Measurements from ENCODE around the gene OR1J1.

OR1J1 gene

GRCh38 chr9:122510502-122510901, 32.8 kb upstream of the OR1J1 start, which contains the start of gene OR1J2:
TSS of gene OR1J2 (plus strand) at chr9:122510802. CDS start at chr9:122510802, 0 bp downstream.
- CTCF ChIA-PET = interaction anchor here (3.4 kb wide), 1 partner anchor 12 kb away, joined by 12 read pairs; no protein-coding TSS in a partner anchor
- POLR2A ChIA-PET = no interaction called here
- no peak for TF ChIP-seq CTCF (IDR thresholded peaks at IDR 0.05; ENCODE audit: control extremely low read depth, extremely low read depth, low read depth, missing control alignments)
- no peak for DNase-seq (ENCODE audit: extremely low spot score)

GRCh38 chr9:122506964-122507363, 29.2 kb upstream of the OR1J1 start:
- CTCF ChIA-PET = interaction anchor here (2.9 kb wide), 1 partner anchor 8 kb away, joined by 19 read pairs; no protein-coding TSS in a partner anchor
- POLR2A ChIA-PET = no interaction called here

GRCh38 chr9:122498883-122499288, 21.2 kb upstream of the OR1J1 start:
- TF ChIP-seq CTCF (IDR thresholded peaks at IDR 0.05; ENCODE audit: control extremely low read depth, extremely low read depth, low read depth, missing control alignments) = peak; percentile 69
- peak; percentile 35 for DNase-seq (ENCODE audit: extremely low spot score)
- ChIA-PET POLR2A (no interaction called here), CTCF (interaction anchor here (0.6 to 3.2 kb wide), 28 partner anchors 9 to 862 kb away, joined by 3 to 23 read pairs (median 4); partner anchors contain the start of genes OR1J2 and OR1N1)

More at GRCh38 chr9:122506964-122507363, 29.2 kb upstream of the OR1J1 start:
- no peak for TF ChIP-seq CTCF (IDR thresholded peaks at IDR 0.05; ENCODE audit: control extremely low read depth, extremely low read depth, low read depth, missing control alignments)
- DNase-seq (ENCODE audit: extremely low spot score) = no peak

GRCh38 chr9:122479062-122479461, 1.3 kb upstream of the OR1J1 start:
- no peak for DNase-seq (ENCODE audit: extremely low spot score)
- no peak for TF ChIP-seq CTCF (IDR thresholded peaks at IDR 0.05; ENCODE audit: control extremely low read depth, extremely low read depth, low read depth, missing control alignments)
- ChIA-PET CTCF (interaction anchor here (1.0 to 1.9 kb wide), 5 partner anchors 7 to 330 kb away, joined by 3 to 9 read pairs (median 4); no protein-coding TSS in a partner anchor), POLR2A (no interaction called here)

GRCh38 chr9:122477346-122477745, 380 bp downstream of the OR1J1 start:
- ChIA-PET POLR2A (no interaction called here), CTCF (interaction anchor here (1.1 kb wide), 1 partner anchor 13 kb away, joined by 3 read pairs; no protein-coding TSS in a partner anchor)

GRCh38 chr9:122475717-122476116, 2.0 kb downstream of the OR1J1 start:
- CTCF ChIA-PET = interaction anchor here (0.7 to 2.9 kb wide), 4 partner anchors 10 to 879 kb away, joined by 3 to 9 read pairs (median 4); no protein-coding TSS in a partner anchor
- TF ChIP-seq CTCF (IDR thresholded peaks at IDR 0.05; ENCODE audit: control extremely low read depth, extremely low read depth, low read depth, missing control alignments) = no peak
- DNase-seq (ENCODE audit: extremely low spot score) = no peak
- POLR2A ChIA-PET = no interaction called here

More at GRCh38 chr9:122477346-122477745, 380 bp downstream of the OR1J1 start:
- no peak for DNase-seq (ENCODE audit: extremely low spot score)
- no peak for TF ChIP-seq CTCF (IDR thresholded peaks at IDR 0.05; ENCODE audit: control extremely low read depth, extremely low read depth, low read depth, missing control alignments)

Measured in GM10248 (cell line).